CD4-positive, alpha-beta T cell treated with Interleukin-17A for 4 hours (primary cell): ENCODE data around the gene CALHM2.

ENCODE experiments used
- DNase-seq: peaks from one replicate; pipeline ENCODE4 v3.0.0-alpha.2; 2020; ENCODE audit warnings: mixed read lengths

The CALHM2 gene

DNA sequence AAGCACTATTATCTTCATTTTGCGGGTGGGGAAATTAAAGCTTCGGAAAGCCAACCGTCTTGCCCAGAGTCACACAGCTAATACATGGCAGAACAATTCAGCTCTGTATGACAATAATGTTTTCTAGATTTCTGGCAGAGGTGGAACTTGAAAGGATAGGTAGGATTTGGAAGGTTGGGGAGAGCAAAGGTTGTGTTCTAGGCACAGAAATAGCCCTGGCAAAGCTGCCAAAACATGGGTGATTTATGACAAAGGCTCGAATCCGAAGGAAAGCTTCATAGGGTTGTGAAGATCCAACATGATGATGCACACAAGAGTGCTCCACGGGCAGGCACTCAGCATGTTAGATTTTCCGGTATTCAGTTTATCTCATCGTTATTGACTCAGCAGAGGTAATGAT is 36.6 kb downstream of the CALHM2 start:
- DNase-seq, result no peak

DNA sequence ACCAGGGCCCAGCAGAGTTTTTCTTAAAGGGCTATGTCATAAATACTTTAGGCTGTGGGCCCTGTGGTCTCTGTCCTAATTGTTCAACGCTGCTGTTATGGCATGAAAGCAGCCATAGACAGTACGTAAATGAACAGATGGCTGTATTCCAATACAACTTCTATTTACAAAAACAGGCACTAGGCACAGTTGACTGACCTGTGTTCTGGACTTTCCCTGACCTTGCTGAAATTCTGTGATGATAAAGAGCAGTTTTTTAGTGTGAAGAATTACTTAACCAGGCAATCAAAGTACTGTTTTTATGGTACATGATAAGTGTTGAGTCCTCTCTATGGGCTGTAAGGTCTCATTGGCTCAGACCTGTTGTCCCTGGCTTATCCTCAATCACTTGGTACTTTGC is 38.6 kb downstream of the CALHM2 start:
- DNase-seq, result no peak

DNA sequence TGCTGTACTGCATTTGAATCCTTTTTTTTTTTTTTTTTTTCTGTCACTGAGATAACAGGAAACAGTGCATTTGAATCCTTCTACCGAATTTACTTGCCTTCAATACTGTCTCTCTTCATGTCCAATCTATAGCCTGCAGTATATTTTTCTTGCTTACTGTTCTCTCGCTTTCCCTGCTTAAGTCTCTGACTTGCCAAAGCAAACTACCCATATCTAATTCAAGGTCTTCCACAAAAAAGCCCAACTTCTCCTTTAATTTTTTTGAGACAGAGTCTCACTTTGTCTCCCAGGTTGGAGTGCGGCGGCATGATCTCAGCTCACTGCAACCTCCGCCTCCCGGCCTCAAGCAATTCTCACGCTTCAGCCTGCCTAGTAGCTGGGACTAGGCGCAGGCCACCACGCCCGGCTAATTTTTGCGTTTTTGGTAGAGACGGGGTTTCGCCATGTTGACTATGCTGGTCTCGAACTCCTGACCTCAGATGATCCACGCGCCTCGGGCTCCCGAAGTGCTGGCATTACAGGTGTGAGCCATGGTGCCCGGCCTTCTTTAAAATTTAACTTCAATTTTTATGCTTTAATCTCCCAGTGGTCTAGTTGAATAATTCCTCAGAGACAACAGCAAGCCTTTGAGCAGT is 54.9 kb downstream of the CALHM2 start:
- no peak for DNase-seq

DNA sequence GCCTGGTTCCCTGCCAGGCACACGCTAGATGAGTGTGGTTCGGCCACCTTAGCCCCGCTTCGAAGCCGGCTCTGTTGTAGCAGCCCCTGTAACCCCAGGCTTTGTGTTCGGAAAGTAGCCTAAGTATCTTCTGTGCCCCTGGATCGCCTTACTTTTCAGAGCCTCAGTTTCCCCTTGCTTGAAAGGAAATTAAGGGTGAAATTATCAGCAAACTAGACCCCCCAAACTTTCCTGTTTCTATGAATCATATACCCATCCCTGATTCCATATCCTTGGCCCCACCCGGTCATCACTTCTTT is 55.4 kb downstream of the CALHM2 start:
- DNase-seq, result no peak
